K562 (cell line): ENCODE measurements around the gene YJEFN3. TPM values are rescaled to one million over a fixed set of nuclear protein-coding genes. Genes with fewer than 3 reads are reported as not detected.

ENCODE experiments used
- ATAC-seq: fragments of 200-7000 bp; cut with Tn5 transposase; 3 replicates; pipeline ENCODE4 v1.9.1; 2020; ENCODE audit warnings: moderate library complexity
- BruUV-seq: library from RNA; stranded (reverse); fragments of 400-500 nt; replicated peaks from 2 replicates; lab custom pipeline; 2021; lab: Mats Ljungman, UMichigan
- CTCF ChIA-PET: fragments of 300-600 bp; formaldehyde crosslinking; extraction: SDS; loops from one replicate; lab custom pipeline; 2021; ENCODE audit warnings: low intra/inter-chr PET ratio; lab: Yijun Ruan, JAX
- POLR2A ChIA-PET: fragments of 300-600, 350-650 bp; sonication (Branson Sonifier 250); formaldehyde crosslinking; extraction: SDS; loops from one replicate; lab custom pipeline; 2021; ENCODE audit warnings: antibody characterized with exemption, inconsistent platforms; lab: Yijun Ruan, JAX
- DNase-seq, 4 experiments: peaks; one replicate each; pipeline versions ENCODE4 v3.0.0 to v3.0.0-alpha.2; 2011 to 2018; ENCODE audit warnings: low spot score in 3 of 4, mixed read lengths in 3 of 4; ENCODE audit errors: extremely low read depth in 1 of 4
- FAIRE-seq: peaks from 2 replicates; lab custom pipeline; 2011; peaks lifted over from hg19 to GRCh38; lab: Jason Lieb, UNC
- H2AFZ ChIP-seq: 2 replicates; pipeline ENCODE4 v1.6.0; 2011; ENCODE audit warnings: low read depth, low read length, control low read depth, inconsistent platforms
- H3K27ac ChIP-seq: fragments of 200-600 bp; 3 replicates; pipeline ENCODE4 v1.8.0; 2011; ENCODE audit warnings: low read depth, mild to moderate bottlenecking, control low read depth, inconsistent platforms, low read length, moderate library complexity, mixed read lengths; ENCODE audit errors: extremely low read depth
- H3K27me3 ChIP-seq, 2 experiments: fragments of 300-600 bp in 1 of 2; 2 replicates in 1 of 2; 3 replicates in 1 of 2; pipeline versions ENCODE4 v1.6.0 to v1.8.0; 2011; ENCODE audit warnings: inconsistent platforms in 2 of 2, low read length in 2 of 2, mild to moderate bottlenecking in 1 of 2, mixed read lengths in 1 of 2, moderate library complexity in 1 of 2; ENCODE audit not compliant: control insufficient read depth in 2 of 2, insufficient read depth in 2 of 2
- H3K36me3 ChIP-seq: fragments of 300-600 bp; 3 replicates; pipeline ENCODE4 v1.8.0; 2011; ENCODE audit warnings: mild to moderate bottlenecking, low read length, inconsistent platforms; ENCODE audit not compliant: control insufficient read depth, insufficient read depth
- H3K4me1 ChIP-seq, 2 experiments: fragments of 200-600 bp in 1 of 2; replicated peaks in 1 of 2; 2 replicates in 1 of 2; 3 replicates in 1 of 2; pipeline versions ENCODE4 v1.5.1 to v1.8.0; 2011; ENCODE audit warnings: inconsistent platforms in 2 of 2, low read length in 2 of 2, mild to moderate bottlenecking in 1 of 2, mixed read lengths in 1 of 2, moderate library complexity in 1 of 2; ENCODE audit not compliant: control insufficient read depth in 2 of 2, insufficient read depth in 2 of 2
- H3K4me2 ChIP-seq: 2 replicates; pipeline ENCODE4 v1.6.1; 2011; ENCODE audit warnings: low read length, control low read depth, inconsistent platforms, mixed read lengths; ENCODE audit not compliant: insufficient read depth
- H3K4me3 ChIP-seq: fragments of 200-600 bp; sonication (generic), shearing (Covaris generic); 2 replicates; pipeline ENCODE4 v1.5.1; 2016; ENCODE audit warnings: control low read depth, inconsistent platforms
- H3K79me2 ChIP-seq: fragments of 200-600 bp; 3 replicates; pipeline ENCODE4 v1.8.0; 2011; ENCODE audit warnings: low read length, inconsistent platforms; ENCODE audit not compliant: control insufficient read depth, insufficient read depth
- H3K9ac ChIP-seq, 2 experiments: 2 replicates each; pipeline versions ENCODE4 v1.6.0 to v1.6.1; 2011; ENCODE audit warnings: low read depth in 2 of 2, low read length in 2 of 2, control low read depth in 1 of 2, inconsistent platforms in 1 of 2, mild to moderate bottlenecking in 1 of 2, mixed read lengths in 1 of 2; ENCODE audit not compliant: insufficient read depth in 1 of 2
- H3K9me1 ChIP-seq: one replicate; pipeline ENCODE4 v1.6.0; 2011; ENCODE audit warnings: inconsistent platforms, mild to moderate bottlenecking, low read length, moderate library complexity; ENCODE audit not compliant: control insufficient read depth, insufficient read depth
- H3K9me3 ChIP-seq: replicated peaks from 2 replicates; pipeline ENCODE4 v1.5.1; 2011; ENCODE audit warnings: low read depth, low read length, inconsistent platforms; ENCODE audit not compliant: control insufficient read depth, insufficient read depth
- H4K20me1 ChIP-seq: replicated peaks from 2 replicates; pipeline ENCODE4 v1.6.1; 2011; ENCODE audit warnings: low read length, inconsistent platforms, mixed read lengths; ENCODE audit not compliant: control insufficient read depth, insufficient read depth
- CHAMP1 ChIP-seq: fragments of 450-650 bp; IDR thresholded peaks from 2 replicates; pipeline ENCODE4 v1.6.1; 2016; ENCODE audit warnings: mild to moderate bottlenecking
- RBM22 ChIP-seq: fragments of 200-400 bp; formaldehyde crosslinking; IDR thresholded peaks from 2 replicates; pipeline ENCODE4 v1.6.1; 2018; ENCODE audit warnings: low read length, low read depth; ENCODE audit not compliant: poor library complexity, severe bottlenecking
- ZFX ChIP-seq: sonication (generic); formaldehyde crosslinking; IDR thresholded peaks from 2 replicates; pipeline ENCODE4 v1.8.0; 2022; ENCODE audit warnings: mild to moderate bottlenecking, missing genetic modification reagents, moderate library complexity
- WGBS: fragments of 100-300 bp; shearing (Covaris generic); methylation state at CpG from one replicate; pipeline ENCODE4 v1.1.6; 2016; ENCODE audit warnings: low coverage, mixed read lengths; ENCODE audit not compliant: insufficient coverage; ENCODE audit errors: missing lambda C conversion rate; 5-methylcytosine and 5-hydroxymethylcytosine counted together
- in situ Hi-C: fragments of 300-500 bp; cut with MboI; formaldehyde crosslinking; loops from 4 replicates; pipeline ENCODE4 v1.15.0; 2018; ENCODE audit warnings: inconsistent platforms, mixed read lengths
- intact Hi-C: fragments of 100-400 bp; cut with micrococcal nuclease; formaldehyde crosslinking; loops from 2 replicates; pipeline ENCODE4 v1.14.2; 2022
- polyA plus RNA-seq, 8 experiments: library from polyadenylated mRNA; depleted of rRNA in 4 of 8; stranded (reverse) in 5 of 8; unstranded in 3 of 8; fragments of >200 nt; fragmentation: Nextera tagmentation in 2 of 8; fragmentation: Illumina TruSeq in 1 of 8; extraction: Ambion mirVana in 2 of 8; extraction: Trizol in 1 of 8; gene quantifications; 2 replicates each; pipeline versions ENCODE4 v1.2.1 to v1.2.3, GENCODE V29; 2011 to 2014; ENCODE audit warnings: inconsistent platforms in 1 of 8, missing spikeins in 1 of 8
- total RNA-seq, 7 experiments: library from RNA; depleted of rRNA in 6 of 7; stranded (reverse); fragments of >200 nt in 6 of 7; fragmentation: Illumina TruSeq in 2 of 7; extraction: Trizol in 2 of 7; gene quantifications; 2 replicates each; pipeline versions ENCODE4 v1.2.1 to v1.2.3, GENCODE V29; 2011 to 2021; ENCODE audit warnings: low replicate concordance in 1 of 7

The YJEFN3 gene
- total and polyA plus RNA-seq, 9 of the 15 experiments (the other 6 are each of a cell fraction or from before 2014, with no cell fraction given) = 0.04 to 5.8 (median 1.3) TPM; not detected in 1

- Histone ChIP-seq H3K27ac (peak overlapping the region; percentile 90), H3K4me1 (peaks cover 38 to 56% of the 10 kb centered on the region in 2 experiments), H3K4me2 (peak overlapping the region; percentile 53; the same call in 1 of the 2 replicates), H3K9ac (peak overlapping the region; percentile 66 to 83; a peak in 3 of 4 replicates), H3K9me1 (peaks cover 4% of the 10 kb centered on the region), H3K27me3 (no peaks in the 10 kb centered on the region), H4K20me1 (peaks cover 26% of the 10 kb centered on the region; the same call in 1 of the 2 replicates), H3K79me2 (peaks cover 95% of the 10 kb centered on the region), H3K4me3 (no peak overlapping the region), H2AFZ (no peak overlapping the region), H3K36me3 (peaks cover 70% of the 10 kb centered on the region; the same call in 2 of the 3 replicates), H3K9me3 (no peaks in the 10 kb centered on the region)
- no TSS peak for BruUV-seq
- no peak; the same call in 2 of the 3 replicates for ATAC-seq
- no peak for DNase-seq
- in situ Hi-C loops (no loop called here), intact Hi-C loops (loop anchor here (5.0 kb wide), 1 partner anchor 100 kb away; no protein-coding TSS in a partner anchor)
- ChIA-PET POLR2A (interaction anchor here (0.5 to 2.3 kb wide), 8 partner anchors 8 to 316 kb away, joined by 3 to 11 read pairs (median 3); no protein-coding TSS in a partner anchor), CTCF (no interaction called here)
- FAIRE-seq = no peak
- TF ChIP-seq RBM22 (peak; percentile 29), ZFX (0 out of 2 replicates have a peak, but pooled peaks have one; percentile 6), CHAMP1 (no peak)
- WGBS = 47% methylated on average over 7 of the region's 9 CpGs
Observed at GRCh38 chr19:19487077-19487949, 41.4 kb upstream of the YJEFN3 start.
